Stimulated activated CD4-positive, alpha-beta T cell treated with anti-CD3 and anti-CD28 coated beads, Interleukin-1b, Interleukin-23, amount 100 ng/mL, for 48 hours (primary cell): ENCODE data around the gene PXT1.
"Not testable (repeated sequence)": the region's sequence is repeated elsewhere in the genome, so short reads cannot be mapped to it uniquely, and the experiment has no call there.

Experiments
- DNase-seq: peaks from one replicate; pipeline ENCODE4 v3.0.0-alpha.2; 2020

PXT1 gene

DNA sequence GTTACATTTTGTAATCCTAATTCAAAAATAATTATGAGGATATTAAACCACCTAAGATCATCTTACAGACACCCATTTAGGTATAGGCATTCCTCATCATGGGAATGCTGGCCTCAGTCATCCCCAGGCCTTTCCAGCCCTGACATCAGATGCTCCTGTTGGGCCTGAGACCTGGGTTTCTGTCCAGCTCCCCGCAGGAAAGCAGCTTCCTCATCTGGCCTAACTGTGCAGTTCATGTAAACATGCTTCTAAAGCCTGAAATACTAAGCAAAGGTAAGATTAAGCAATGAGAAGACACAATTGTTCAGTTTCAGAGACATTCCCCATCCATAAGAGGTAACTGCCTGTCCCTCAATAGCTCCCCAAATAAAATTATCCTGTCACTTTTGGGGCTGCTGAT is 74.2 kb downstream of the PXT1 start:
- DNase-seq = no peak

DNA sequence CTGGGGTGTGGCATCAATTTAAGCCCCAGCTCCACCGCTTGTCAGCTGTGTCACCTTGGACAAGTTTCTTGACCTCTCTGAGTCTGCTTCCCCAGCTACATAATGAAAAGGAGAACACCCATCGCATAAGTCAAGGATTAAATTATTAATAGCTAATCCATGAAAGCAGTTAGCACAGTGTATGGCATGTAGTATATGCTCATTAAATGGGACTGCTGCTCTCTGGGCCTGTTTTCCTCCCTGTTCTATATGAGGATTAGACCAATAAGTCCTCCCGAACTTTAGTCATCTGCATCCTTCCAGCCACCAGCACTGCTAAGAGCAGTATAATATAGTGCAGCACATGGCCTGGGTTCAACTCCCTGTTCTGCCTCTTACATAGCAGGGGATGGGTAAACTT is 74.9 kb downstream of the PXT1 start:
- no peak for DNase-seq

DNA sequence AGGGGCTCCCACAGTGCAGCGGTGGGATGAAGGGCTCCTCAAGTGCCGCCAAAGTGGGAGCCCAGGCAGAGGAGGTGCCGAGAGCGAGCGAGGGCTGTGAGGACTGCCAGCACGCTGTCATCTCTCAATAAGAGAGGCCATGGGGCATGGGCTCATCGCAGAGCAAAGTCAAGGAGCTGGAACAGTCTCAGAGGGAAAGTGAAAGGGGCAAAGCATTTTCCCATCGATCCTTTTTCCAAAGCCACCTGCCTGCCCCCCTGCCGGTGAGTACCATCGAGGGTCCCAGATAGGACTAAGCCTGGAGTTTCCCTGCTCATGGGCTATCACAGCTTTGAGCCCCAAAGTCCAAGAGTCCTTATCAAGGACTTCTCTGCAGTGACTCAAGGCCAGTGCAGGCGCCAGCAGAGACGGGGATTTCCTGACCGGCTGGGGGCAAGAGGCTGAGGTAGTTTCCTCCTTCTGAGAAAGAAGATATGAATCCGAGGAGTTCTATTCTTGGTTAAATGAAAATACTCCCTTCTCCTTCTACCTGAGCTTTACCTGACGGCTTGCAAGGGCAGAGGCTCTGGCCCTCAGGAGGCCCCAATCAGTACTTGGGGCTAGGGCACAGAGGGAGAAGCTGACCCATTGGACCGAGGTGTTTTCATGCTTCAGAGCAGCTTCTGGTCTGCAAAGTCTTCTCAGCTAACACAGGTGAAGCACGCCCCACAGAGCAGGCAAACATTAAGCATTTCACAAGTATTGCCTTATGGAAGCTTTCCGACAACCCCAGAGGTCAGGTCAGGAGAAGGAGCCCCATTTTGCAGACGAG is 77.8 kb downstream of the PXT1 start:
- DNase-seq = no peak

DNA sequence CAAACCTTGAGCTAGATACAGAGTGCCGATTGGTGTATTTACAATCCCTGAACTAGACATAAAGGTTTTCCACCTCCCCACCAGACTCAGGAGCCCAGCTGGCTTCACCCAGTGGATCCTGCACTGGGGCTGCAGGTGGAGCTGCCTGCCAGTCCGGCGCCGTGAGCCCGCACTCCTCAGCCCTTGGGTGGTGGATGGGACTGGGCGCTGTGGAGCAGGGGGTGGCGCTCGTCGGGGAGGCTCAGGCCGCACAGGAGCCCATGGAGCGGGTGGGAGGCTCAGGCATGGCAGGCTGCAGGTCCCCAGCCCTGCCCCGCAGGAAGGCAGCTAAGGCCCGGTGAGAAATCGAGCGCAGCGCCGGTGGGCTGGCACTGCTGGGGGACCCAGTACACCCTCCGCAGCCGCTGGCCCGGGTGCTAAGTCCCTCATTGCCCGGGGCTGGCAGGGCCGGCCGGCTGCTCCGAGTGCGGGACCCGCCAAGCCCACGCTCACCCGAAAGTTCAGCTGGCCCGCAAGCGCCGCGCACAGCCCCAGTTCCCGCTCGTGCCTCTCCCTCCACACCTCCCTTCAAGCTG is 78.5 kb downstream of the PXT1 start:
- not testable (repeated sequence) for DNase-seq

DNA sequence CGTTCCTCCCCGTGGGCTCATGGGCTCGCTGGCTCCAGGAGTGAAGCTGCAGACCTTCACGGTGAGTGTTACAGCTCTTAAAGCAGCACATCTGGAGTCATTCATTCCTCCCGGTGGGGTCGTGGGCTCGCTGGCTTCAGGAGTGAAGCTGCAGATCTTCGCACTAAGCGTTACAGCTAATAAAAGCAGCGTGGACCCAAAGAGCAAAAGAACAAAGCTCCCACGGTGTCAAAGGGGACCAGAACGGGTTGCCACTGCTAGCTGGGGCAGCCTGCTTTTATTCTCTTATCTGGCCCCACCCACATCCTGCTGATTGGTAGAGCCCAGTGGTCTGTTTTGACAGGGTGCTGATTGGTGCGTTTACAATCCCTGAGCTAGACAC is 79.3 kb downstream of the PXT1 start:
- DNase-seq = not testable (repeated sequence)

DNA sequence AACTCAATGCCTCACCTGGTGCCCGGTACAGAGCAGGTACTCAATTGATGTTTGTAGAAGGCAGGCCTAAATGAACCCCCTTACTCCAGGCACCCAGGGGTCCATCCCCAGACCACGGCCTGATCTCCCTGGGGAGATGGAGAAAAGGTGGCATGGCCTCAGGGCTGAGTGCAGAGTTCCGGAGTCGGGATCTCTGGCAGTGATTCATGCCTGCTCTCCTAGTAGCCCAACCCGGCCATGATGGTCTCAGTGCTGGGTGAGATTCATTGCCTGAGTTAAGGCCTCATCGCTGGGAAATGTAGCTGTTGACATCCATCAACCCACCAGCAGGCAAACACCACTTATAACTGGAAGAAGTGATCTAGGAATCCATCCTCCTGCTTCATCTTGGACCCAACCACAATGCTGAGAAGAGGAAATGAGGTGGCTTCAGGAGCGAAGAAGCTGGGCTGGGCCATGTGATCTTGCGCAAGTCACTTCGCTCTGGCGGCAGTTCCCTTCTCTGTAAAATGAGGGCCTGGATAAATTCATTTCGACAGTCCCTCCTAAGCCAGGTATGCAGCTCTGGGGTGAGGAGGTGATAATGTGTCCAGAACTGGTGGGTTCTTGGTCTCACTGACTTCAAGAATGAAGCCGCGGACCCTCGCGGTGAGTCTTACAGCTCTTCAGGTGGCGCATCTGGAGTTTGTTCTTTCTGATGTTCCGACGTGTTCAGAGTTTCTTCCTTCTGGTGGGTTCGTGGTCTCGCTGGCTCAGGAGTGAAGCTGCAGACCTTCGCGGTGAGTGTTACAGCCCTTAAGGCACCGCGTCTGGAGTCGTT is 79.9 kb downstream of the PXT1 start:
- DNase-seq = no peak

DNA sequence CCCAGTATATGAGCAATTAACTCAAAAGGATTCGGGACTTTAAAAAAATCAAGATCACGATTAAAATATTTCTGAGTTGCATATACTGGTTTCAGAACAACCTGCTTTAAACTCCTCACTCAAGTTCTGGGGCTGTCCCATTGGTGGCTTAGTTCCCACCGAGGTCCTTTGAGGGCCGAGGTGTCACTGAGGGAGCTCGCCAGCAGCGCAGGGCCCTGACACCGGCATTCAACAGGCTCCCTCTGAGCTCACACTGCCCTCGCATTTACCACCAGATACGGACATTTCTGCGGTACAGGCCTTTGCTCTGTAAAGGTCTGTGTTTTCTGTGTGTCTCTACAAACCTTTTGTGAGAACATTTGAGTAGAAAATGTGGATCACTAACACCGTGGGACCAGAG is 81.6 kb downstream of the PXT1 start:
- DNase-seq = no peak

DNA sequence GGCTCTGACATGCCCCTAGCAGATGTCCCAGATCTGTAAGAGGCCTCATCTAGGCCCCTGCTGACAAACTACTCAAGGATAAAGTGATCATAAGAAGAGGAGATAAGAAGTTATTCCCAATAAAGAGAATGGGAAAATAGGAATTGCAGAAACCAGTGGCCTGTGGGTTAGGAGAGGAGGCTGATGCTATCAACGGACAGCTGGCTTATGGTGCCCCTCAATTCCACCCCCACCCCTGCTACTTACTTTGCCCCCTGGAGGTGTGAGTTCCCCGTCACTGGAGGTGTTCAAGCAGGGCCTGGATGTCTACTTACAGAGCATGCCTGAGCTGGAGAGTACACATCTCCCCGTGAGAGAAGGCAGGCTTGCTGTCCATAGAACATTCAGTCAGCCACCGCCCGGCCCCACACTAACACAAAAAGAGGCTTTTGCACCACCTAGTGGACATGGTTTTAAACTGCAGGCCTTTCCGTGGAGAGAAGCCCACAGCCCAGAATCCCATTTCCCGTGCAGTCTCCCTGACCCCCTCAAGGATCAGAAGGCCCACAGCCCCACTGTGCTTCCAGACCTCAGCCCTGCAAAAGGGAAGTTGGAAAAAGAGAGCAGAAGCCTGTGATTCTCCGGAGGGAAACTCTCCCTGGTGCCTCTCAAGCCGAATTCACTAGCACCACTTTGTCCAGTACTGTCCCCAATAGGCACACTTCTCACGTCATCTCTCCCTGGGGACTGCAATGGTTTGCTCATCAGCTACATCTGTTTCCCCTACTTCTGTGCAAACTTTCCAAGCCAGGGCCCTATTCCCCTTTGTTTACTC is 82.2 kb downstream of the PXT1 start:
- peak; percentile 73 for DNase-seq

DNA sequence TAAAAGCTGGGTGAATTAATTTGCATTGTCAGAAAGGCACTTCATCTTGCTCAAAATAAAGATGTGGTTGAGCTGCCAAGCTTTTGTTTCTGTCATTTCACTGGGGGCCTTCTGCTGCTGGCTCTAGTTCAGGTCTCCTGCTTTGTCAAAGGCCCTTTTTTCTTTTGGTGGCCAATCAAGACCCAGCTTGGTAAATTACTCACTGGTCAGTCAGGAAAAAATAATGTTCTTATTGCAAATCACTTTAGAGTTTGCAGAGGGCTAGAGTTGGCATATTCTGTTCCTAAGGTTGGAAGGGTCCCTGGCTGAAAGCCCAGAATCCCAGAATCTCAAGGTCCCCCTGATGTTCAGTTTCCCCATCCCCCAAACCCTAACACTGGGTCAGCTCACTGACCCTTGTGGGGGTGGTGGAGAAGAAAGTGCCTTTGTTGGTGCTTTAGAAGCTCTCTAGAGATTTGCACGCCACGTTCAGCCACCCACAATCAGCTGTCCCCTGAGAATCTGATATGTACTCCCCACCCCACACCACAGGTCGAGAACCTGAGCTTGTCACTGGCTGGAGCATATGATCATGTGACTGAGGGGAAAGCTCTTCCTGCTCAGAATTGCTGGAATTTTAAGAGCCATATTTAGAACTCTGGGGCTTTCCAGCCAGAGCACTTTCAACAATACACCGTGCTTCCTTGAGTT is 84.3 kb downstream of the PXT1 start:
- DNase-seq = no peak

DNA sequence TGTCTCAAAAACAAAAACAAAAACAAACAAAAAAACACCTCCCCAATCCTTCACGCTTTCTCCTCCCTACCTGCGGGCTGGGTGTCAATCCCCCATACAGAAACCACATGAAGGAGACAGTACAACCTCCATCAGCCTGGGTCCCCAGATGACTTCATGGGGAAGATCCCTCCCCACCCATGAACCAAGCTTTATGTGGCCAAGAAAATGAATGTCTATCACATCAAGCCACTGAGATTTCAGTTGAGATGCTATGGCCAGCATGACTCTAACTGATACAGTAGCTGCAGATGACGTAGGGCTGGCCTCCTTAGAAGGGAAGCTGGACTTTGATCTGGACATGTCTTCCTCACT is 84.8 kb downstream of the PXT1 start:
- no peak for DNase-seq

DNA sequence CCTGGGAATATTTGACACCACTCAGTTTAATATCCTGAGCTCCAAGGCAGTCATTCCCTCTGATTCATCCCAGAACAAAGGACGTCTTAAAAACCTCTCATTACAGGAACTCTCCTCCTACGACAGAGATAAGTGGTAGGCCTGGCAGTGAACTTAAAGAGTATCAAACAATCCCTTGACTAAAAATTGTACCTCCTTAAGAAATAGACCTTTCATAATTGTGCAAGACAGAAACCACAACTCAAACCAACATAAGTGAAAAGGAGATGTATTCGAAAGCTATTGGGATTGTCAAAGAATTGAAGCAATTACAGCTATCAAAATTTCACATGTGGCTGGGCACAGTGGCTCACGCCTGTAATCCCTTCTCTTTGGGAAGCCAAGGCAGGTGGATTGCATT is 86.8 kb downstream of the PXT1 start:
- DNase-seq = no peak

DNA sequence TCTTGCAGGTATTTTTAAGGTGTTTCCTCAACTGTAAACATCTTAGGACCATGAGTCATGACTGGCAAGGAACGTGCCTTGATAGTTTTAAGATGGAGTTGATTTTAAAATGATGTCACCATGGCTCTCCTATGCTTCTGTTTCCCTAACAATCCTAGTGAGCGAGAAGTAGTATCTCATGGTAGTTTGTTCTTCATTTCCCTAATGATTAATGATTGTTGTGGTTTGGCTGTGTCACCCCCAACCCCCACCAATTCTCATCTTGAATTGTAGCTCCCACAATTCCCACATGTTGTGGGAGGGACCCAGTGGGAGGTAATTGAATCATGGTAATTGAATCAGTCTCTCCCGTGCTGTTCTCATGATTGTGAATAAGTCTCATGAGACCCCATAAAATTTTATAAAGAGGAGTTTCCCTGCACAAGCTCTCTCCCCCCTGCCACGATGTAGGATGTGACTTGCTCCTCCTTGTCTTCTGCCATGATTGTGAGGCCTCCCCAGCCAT is 89.2 kb downstream of the PXT1 start:
- no peak for DNase-seq

DNA sequence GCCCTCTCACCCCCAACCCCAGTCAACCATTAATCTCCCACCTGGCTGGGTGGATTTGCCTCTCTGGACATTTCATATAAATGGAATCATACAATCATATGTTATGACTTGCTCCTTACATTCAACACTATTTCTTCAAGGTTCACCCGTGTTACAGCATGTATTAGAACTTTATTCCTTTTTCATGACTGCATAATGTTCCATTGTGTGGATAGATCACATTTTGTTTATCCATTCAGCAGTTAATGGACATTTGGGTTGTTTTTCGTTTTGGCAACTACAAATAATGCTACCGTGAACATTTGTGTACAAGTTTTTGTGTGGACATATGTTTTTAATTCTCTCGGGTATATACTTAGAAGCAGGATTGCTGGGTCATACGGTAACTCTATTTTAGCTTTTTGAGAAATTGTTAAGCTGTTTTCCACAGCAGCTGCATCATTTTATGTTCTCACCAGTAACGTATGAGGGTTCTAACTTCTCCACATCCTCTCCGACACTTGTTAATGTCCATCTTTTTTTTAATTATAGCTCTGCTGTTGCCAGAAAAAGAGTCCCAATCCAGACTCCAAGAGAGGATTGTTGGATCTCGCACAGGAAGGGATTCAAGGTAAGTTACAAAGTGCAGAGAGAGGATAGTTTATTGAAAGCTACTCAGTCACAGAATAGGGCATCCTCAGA is 90.0 kb downstream of the PXT1 start:
- no peak for DNase-seq

DNA sequence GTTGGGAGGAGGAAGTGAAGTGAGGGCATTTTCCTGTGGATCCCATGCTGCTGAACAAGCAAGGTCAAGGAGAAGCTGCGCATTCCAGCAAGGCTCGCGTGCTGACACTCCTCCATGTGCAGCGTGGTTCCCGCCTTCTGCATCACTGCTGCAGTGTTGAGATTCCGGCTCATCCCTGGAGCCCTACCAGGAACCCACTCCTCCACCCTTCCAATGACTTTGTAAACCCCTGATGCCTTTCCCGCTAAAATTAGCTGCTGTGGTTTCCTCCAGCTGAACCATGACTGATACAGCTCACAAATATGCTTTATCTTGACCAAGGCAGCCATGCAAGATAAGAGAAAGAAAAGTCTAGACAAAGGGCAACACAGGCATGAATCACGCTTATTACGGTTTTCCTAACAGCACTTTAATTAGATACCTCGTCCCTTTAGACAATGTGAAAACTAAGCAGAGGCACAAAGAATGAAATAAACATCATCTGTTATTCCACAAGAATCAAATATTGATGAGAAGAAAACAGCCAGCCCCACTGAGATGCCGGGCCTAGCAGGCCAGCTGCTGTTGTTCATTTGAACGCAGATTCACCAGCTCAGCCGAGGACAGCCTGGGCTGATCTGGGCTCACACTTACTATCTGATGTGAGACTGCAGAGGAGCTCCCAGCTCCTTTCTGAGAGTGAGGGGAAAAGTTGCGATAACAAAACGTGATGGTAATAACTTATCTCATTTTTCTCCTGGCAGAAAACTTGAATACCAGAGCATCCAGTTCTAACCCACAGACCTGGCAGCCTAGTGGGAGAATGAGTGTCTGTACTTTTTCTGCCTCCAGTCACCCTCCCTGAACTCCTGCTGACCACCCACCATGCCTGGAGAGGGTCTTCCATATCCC is 91.7 kb downstream of the PXT1 start:
- no peak for DNase-seq

DNA sequence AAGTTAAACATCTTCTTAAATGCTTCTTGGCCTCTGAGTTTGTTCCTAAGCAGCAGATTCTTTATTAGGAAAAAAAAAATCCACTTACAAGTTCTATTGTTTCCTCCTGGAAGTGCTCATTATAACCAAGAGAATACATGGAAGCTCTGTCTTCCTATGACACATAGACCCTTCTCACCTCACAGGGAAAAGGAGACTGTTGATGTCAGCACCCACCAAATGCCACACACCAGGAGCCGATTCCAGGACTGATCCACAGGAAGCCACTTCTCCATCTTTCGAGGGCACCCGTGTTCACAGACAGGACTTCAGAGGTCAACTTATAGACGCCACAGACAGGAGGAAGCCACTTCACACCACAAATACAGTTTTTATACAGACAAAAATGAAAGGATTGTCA is 92.6 kb downstream of the PXT1 start:
- no peak for DNase-seq

DNA sequence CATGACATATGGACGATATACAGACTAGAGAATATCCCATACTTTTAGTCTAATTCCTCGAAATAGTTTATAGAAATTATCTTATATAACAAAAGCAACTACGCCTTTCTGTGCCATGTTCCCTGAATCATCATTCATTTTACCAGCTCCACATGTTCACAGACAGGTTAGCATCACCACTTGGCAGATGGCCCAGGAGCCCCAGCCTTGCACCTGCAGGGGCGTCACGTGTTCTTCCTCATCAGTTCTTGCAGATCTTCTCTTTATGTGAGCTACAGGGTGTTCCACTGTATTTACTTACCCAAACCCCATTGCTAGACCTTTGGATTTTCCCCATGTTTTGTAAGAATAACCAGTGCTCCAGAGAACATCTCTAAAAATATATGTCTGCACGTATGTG is 93.4 kb downstream of the PXT1 start:
- no peak for DNase-seq

DNA sequence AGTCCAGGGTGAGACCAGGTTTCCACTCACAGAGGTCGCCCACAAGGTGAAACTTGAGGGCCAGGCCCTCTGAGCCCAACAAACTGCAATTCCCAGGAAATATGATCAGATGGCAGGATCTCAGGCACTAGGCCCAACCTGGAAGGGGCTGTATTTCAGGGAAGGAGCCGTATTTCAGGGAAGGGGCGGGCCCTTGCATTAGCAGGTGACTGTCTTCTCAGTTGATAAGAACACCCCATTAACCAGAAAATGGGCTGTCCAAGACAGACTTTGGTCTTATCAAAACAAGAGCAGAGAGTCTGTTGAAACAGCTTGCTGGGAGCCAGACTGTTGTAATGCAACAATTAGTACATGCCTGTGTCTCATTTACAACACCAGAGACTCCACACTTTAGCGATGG is 95.0 kb downstream of the PXT1 start:
- DNase-seq = no peak

DNA sequence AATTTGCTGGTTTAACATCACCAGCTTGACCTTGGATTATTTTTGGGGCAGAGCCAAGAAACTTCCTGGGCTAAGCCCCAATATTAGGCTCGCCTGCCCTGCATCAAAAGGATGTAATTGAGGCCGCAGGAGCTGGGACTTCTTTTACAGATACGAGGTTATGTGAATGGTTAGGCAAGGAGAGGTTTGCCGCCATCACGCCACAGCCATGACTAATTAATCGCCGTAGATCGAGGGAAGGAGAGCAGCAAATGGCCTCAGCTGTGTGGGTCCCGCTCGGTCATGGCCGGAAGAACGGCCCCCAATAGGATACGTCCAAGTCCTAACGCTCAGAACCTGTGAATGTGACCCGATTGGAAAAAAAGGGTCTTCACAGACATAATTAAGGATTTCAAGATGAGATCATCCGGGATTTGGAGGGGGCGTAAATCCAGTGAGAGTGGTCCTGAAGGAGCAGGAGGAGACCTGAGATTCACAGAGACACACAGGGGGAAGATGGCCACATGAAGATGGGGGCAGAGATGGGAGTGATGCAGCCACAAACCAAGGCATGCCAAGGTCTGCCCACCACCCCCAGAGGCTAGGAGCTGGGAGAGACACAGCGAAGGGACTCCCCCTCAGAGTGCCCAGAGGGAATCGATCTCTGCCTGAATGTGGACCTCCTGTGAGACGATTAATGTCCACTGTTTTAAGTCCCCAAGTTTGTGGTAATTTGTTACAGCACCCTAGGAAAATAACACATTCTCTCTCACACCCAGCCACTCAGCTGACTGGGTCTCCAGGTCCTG is 96.0 kb downstream of the PXT1 start:
- DNase-seq = no peak

DNA sequence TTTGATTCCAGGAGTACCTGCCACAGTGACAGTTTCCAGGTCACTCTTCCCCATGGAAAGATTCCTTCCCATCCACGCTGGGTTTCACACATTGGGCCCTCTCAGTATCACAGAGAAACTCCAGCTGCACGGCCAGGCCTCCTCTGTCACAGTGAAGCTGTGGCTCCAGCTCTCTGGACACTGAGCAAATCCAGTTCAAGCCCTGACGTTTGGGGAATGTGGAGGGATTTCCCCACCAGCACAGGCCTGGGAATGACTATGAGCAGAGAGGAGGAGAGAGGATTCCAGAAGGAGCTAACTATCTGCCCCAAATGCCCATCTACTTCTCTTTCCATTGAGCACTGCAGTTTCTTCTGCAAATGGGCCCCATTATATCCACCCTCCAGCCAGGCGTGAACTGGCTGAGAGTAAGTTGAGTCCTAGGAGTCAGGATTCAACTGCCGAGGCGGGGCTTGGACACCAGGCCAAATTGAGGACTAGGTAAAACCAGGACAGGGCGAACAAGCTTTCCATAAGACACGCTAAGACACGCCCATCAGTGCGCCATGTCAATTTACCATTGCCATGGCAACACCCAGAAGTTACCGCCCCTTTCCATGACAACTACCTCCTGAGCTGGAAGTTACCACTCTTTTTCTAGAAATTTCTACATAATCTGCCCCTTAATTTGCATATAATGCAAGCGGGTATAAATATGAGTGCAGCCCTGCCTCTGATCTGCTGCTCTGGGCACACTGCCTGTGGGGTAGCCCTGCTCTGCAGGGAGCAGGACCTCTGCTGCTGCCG is 96.8 kb downstream of the PXT1 start:
- DNase-seq = no peak
